Stomach smooth muscle (tissue), 2 donors: ENCODE measurements around the gene MINPP1.
"Not testable (repeated sequence)": the region's sequence is repeated elsewhere in the genome, so short reads cannot be mapped to it uniquely, and the experiment has no call there.

ENCODE experiments used
- H3K27ac ChIP-seq: one replicate; pipeline ENCODE4 v1.7.0; 2013; ENCODE audit warnings: mild to moderate bottlenecking, low read length, inconsistent platforms
- H3K27me3 ChIP-seq, 2 donors: one replicate each; pipeline ENCODE4 v1.7.0; 2013; ENCODE audit warnings: low read length in 2 of 2; ENCODE audit not compliant: insufficient read depth in 2 of 2, control insufficient read depth in 1 of 2
- H3K36me3 ChIP-seq, 2 donors: one replicate each; pipeline ENCODE4 v1.7.0; 2013; ENCODE audit warnings: low read length in 2 of 2; ENCODE audit not compliant: control insufficient read depth in 2 of 2, insufficient read depth in 2 of 2
- H3K4me1 ChIP-seq: one replicate; pipeline ENCODE4 v1.7.0; 2013; ENCODE audit warnings: low read length; ENCODE audit not compliant: control insufficient read depth, insufficient read depth
- H3K4me3 ChIP-seq, 2 donors: one replicate each; pipeline ENCODE4 v1.7.0; 2013; ENCODE audit warnings: low read length in 2 of 2
- H3K9ac ChIP-seq, 2 donors: one replicate each; pipeline ENCODE4 v1.7.0; 2013; ENCODE audit warnings: low read length in 2 of 2, mild to moderate bottlenecking in 1 of 2
- H3K9me3 ChIP-seq, 2 donors: one replicate each; pipeline ENCODE4 v1.7.0; 2013; ENCODE audit warnings: low read length in 2 of 2; ENCODE audit not compliant: control insufficient read depth in 2 of 2
- donor health status: healthy.
- donor health status: Pancreatic carcinoma.

Gene MINPP1

GRCh38 chr10:87504640-87505365, at the start of gene MINPP1:
MINPP1 (plus strand) TSS chr10:87504893; CDS start chr10:87504916, 23 bp downstream.
- no peaks in the 10 kb centered on the region for H3K9me3 ChIP-seq
- peaks cover 0 to 3% of the 10 kb centered on the region in 2 donors for H3K36me3 ChIP-seq
- peak within 1 kb of the TSS; percentile 85 for H3K27ac ChIP-seq
- H3K27me3 ChIP-seq, result no peaks in the 10 kb centered on the region
- H3K4me1 ChIP-seq, result peaks cover 14% of the 10 kb centered on the region
- peak within 1 kb of the TSS; percentile 90 to 93 for H3K4me3 ChIP-seq
- peak within 1 kb of the TSS; percentile 73 to 86 for H3K9ac ChIP-seq

GRCh38 chr10:87456586-87457220, 48.0 kb upstream of the MINPP1 start:
- H3K27ac ChIP-seq, H3K4me1 ChIP-seq, H3K9ac ChIP-seq, H3K27me3 ChIP-seq, H3K4me3 ChIP-seq, H3K9me3 ChIP-seq, H3K36me3 ChIP-seq: not testable (repeated sequence)

- H3K27ac ChIP-seq, H3K36me3 ChIP-seq, H3K4me1 ChIP-seq, H3K4me3 ChIP-seq, H3K27me3 ChIP-seq, H3K9ac ChIP-seq, H3K9me3 ChIP-seq: not testable (repeated sequence)
Measured at GRCh38 chr10:87461751-87462150, 42.9 kb upstream of the MINPP1 start.

- H3K4me3 ChIP-seq, H3K36me3 ChIP-seq, H3K27me3 ChIP-seq, H3K4me1 ChIP-seq, H3K9me3 ChIP-seq, H3K27ac ChIP-seq, H3K9ac ChIP-seq: not testable (repeated sequence)
Measured at GRCh38 chr10:87466849-87467248, 37.8 kb upstream of the MINPP1 start.

- not testable (repeated sequence) for H3K4me3 ChIP-seq, H3K27me3 ChIP-seq, H3K4me1 ChIP-seq, H3K9me3 ChIP-seq, H3K36me3 ChIP-seq, H3K9ac ChIP-seq, H3K27ac ChIP-seq
Measured at GRCh38 chr10:87488733-87489132, 16.0 kb upstream of the MINPP1 start.

- H3K4me3 ChIP-seq, H3K9me3 ChIP-seq, H3K27me3 ChIP-seq, H3K4me1 ChIP-seq, H3K36me3 ChIP-seq, H3K9ac ChIP-seq, H3K27ac ChIP-seq: not testable (repeated sequence)
Measured at GRCh38 chr10:87490285-87490684, 14.4 kb upstream of the MINPP1 start.

- H3K27ac ChIP-seq, result not testable (repeated sequence)
Measured at GRCh38 chr10:87492450-87492849, 12.2 kb upstream of the MINPP1 start.

GRCh38 chr10:87495446-87495845, 9.2 kb upstream of the MINPP1 start:
- H3K36me3 ChIP-seq, H3K9me3 ChIP-seq, H3K4me1 ChIP-seq, H3K4me3 ChIP-seq, H3K9ac ChIP-seq, H3K27ac ChIP-seq, H3K27me3 ChIP-seq: not testable (repeated sequence)

More at GRCh38 chr10:87492450-87492849, 12.2 kb upstream of the MINPP1 start:
- H3K4me3 ChIP-seq, H3K9me3 ChIP-seq, H3K36me3 ChIP-seq, H3K9ac ChIP-seq, H3K27me3 ChIP-seq, H3K4me1 ChIP-seq: not testable (repeated sequence)

- H3K27ac ChIP-seq, H3K9ac ChIP-seq, H3K27me3 ChIP-seq, H3K36me3 ChIP-seq, H3K4me1 ChIP-seq, H3K9me3 ChIP-seq, H3K4me3 ChIP-seq: not testable (repeated sequence)
Measured at GRCh38 chr10:87497386-87497785, 7.3 kb upstream of the MINPP1 start.

GRCh38 chr10:87498106-87498789, 6.4 kb upstream of the MINPP1 start:
- not testable (repeated sequence) for H3K36me3 ChIP-seq, H3K9me3 ChIP-seq, H3K27ac ChIP-seq, H3K9ac ChIP-seq, H3K4me1 ChIP-seq, H3K27me3 ChIP-seq, H3K4me3 ChIP-seq

GRCh38 chr10:87500646-87501048, 4.0 kb upstream of the MINPP1 start:
- H3K36me3 ChIP-seq, result no peaks in the 10 kb centered on the region

More at GRCh38 chr10:87500646-87501048, 4.0 kb upstream of the MINPP1 start:
- no peak overlapping the region for H3K27ac ChIP-seq
- no peaks in the 10 kb centered on the region for H3K27me3 ChIP-seq
- no peaks in the 10 kb centered on the region for H3K9me3 ChIP-seq
- no peak overlapping the region for H3K4me3 ChIP-seq
- H3K9ac ChIP-seq, result no peak overlapping the region
- H3K4me1 ChIP-seq, result peaks cover 5% of the 10 kb centered on the region
